22Rv1 (cell line): ENCODE results near the gene HRC.

Experiments used
- CTCF ChIP-seq: fragments of 450-650 bp; IDR thresholded peaks from 2 replicates; pipeline ENCODE4 v1.5.1; 2017; ENCODE audit warnings: mild to moderate bottlenecking
- ZFX ChIP-seq: fragments of 450-650 bp; IDR thresholded peaks from 2 replicates; pipeline ENCODE4 v1.6.1; 2017; ENCODE audit warnings: antibody characterized with exemption, borderline replicate concordance

GRCh38 chr19:49113762-49114629 is 41.2 kb downstream of the HRC start, which contains the start of gene LIN7B:
- TF ChIP-seq CTCF (peak; percentile 85), ZFX (no peak)
